K562 (cell line): Measurements from ENCODE around the gene NAE1. TPM values are rescaled to one million over a fixed set of nuclear protein-coding genes. Genes with fewer than 3 reads are reported as not detected.

Experiments used
- ATAC-seq: fragments of 200-7000 bp; cut with Tn5 transposase; 3 replicates; pipeline ENCODE4 v1.9.1; 2020; ENCODE audit warnings: moderate library complexity
- BruUV-seq: library from RNA; stranded (reverse); fragments of 400-500 nt; replicated peaks from 2 replicates; lab custom pipeline; 2021; lab: Mats Ljungman, UMichigan
- CTCF ChIA-PET: fragments of 300-600 bp; formaldehyde crosslinking; extraction: SDS; loops from one replicate; lab custom pipeline; 2021; ENCODE audit warnings: low intra/inter-chr PET ratio; lab: Yijun Ruan, JAX
- POLR2A ChIA-PET: fragments of 300-600, 350-650 bp; sonication (Branson Sonifier 250); formaldehyde crosslinking; extraction: SDS; loops from one replicate; lab custom pipeline; 2021; ENCODE audit warnings: antibody characterized with exemption, inconsistent platforms; lab: Yijun Ruan, JAX
- DNase-seq, 4 experiments: peaks; one replicate each; pipeline versions ENCODE4 v3.0.0 to v3.0.0-alpha.2; 2011 to 2018; ENCODE audit warnings: low spot score in 3 of 4, mixed read lengths in 3 of 4; ENCODE audit errors: extremely low read depth in 1 of 4
- FAIRE-seq: peaks from 2 replicates; lab custom pipeline; 2011; peaks lifted over from hg19 to GRCh38; lab: Jason Lieb, UNC
- H2AFZ ChIP-seq: 2 replicates; pipeline ENCODE4 v1.6.0; 2011; ENCODE audit warnings: low read depth, low read length, control low read depth, inconsistent platforms
- H3K27ac ChIP-seq: fragments of 200-600 bp; 3 replicates; pipeline ENCODE4 v1.8.0; 2011; ENCODE audit warnings: low read depth, mild to moderate bottlenecking, control low read depth, inconsistent platforms, low read length, moderate library complexity, mixed read lengths; ENCODE audit errors: extremely low read depth
- H3K27me3 ChIP-seq, 2 experiments: fragments of 300-600 bp in 1 of 2; 2 replicates in 1 of 2; 3 replicates in 1 of 2; pipeline versions ENCODE4 v1.6.0 to v1.8.0; 2011; ENCODE audit warnings: inconsistent platforms in 2 of 2, low read length in 2 of 2, mild to moderate bottlenecking in 1 of 2, mixed read lengths in 1 of 2, moderate library complexity in 1 of 2; ENCODE audit not compliant: control insufficient read depth in 2 of 2, insufficient read depth in 2 of 2
- H3K36me3 ChIP-seq: fragments of 300-600 bp; 3 replicates; pipeline ENCODE4 v1.8.0; 2011; ENCODE audit warnings: mild to moderate bottlenecking, low read length, inconsistent platforms; ENCODE audit not compliant: control insufficient read depth, insufficient read depth
- H3K4me1 ChIP-seq, 2 experiments: fragments of 200-600 bp in 1 of 2; replicated peaks in 1 of 2; 2 replicates in 1 of 2; 3 replicates in 1 of 2; pipeline versions ENCODE4 v1.5.1 to v1.8.0; 2011; ENCODE audit warnings: inconsistent platforms in 2 of 2, low read length in 2 of 2, mild to moderate bottlenecking in 1 of 2, mixed read lengths in 1 of 2, moderate library complexity in 1 of 2; ENCODE audit not compliant: control insufficient read depth in 2 of 2, insufficient read depth in 2 of 2
- H3K4me2 ChIP-seq: 2 replicates; pipeline ENCODE4 v1.6.1; 2011; ENCODE audit warnings: low read length, control low read depth, inconsistent platforms, mixed read lengths; ENCODE audit not compliant: insufficient read depth
- H3K4me3 ChIP-seq: fragments of 200-600 bp; sonication (generic), shearing (Covaris generic); 2 replicates; pipeline ENCODE4 v1.5.1; 2016; ENCODE audit warnings: control low read depth, inconsistent platforms
- H3K79me2 ChIP-seq: fragments of 200-600 bp; 3 replicates; pipeline ENCODE4 v1.8.0; 2011; ENCODE audit warnings: low read length, inconsistent platforms; ENCODE audit not compliant: control insufficient read depth, insufficient read depth
- H3K9ac ChIP-seq, 2 experiments: 2 replicates each; pipeline versions ENCODE4 v1.6.0 to v1.6.1; 2011; ENCODE audit warnings: low read depth in 2 of 2, low read length in 2 of 2, control low read depth in 1 of 2, inconsistent platforms in 1 of 2, mild to moderate bottlenecking in 1 of 2, mixed read lengths in 1 of 2; ENCODE audit not compliant: insufficient read depth in 1 of 2
- H3K9me1 ChIP-seq: one replicate; pipeline ENCODE4 v1.6.0; 2011; ENCODE audit warnings: inconsistent platforms, mild to moderate bottlenecking, low read length, moderate library complexity; ENCODE audit not compliant: control insufficient read depth, insufficient read depth
- H3K9me3 ChIP-seq: replicated peaks from 2 replicates; pipeline ENCODE4 v1.5.1; 2011; ENCODE audit warnings: low read depth, low read length, inconsistent platforms; ENCODE audit not compliant: control insufficient read depth, insufficient read depth
- H4K20me1 ChIP-seq: replicated peaks from 2 replicates; pipeline ENCODE4 v1.6.1; 2011; ENCODE audit warnings: low read length, inconsistent platforms, mixed read lengths; ENCODE audit not compliant: control insufficient read depth, insufficient read depth
- BRF1 ChIP-seq: IDR thresholded peaks from 3 replicates; pipeline ENCODE4 v1.6.1; 2011; ENCODE audit warnings: borderline replicate concordance, mild to moderate bottlenecking; ENCODE audit not compliant: insufficient read length; ENCODE audit errors: extremely low read depth
- FOXA1 ChIP-seq: fragments of 450-650 bp; IDR thresholded peaks from 2 replicates; pipeline ENCODE4 v1.6.1; 2016; ENCODE audit warnings: mild to moderate bottlenecking, borderline replicate concordance
- HES1 ChIP-seq: fragments of 450-650 bp; IDR thresholded peaks from 2 replicates; pipeline ENCODE4 v1.6.1; 2016; ENCODE audit warnings: low read depth, mild to moderate bottlenecking, moderate library complexity
- POLR2A ChIP-seq: fragments of 450-650 bp; conservative IDR thresholded peaks from 2 replicates; pipeline ENCODE4 v1.6.1; 2016
- POLR2AphosphoS5 ChIP-seq: IDR thresholded peaks from 2 replicates; pipeline ENCODE4 v1.6.1; 2011; ENCODE audit warnings: mild to moderate bottlenecking, low read depth, low read length, moderate library complexity; ENCODE audit not compliant: control insufficient read depth, insufficient read depth
- POLR2G ChIP-seq: fragments of 200-400 bp; formaldehyde crosslinking; IDR thresholded peaks from 2 replicates; pipeline ENCODE4 v1.6.1; 2017; ENCODE audit warnings: low read depth, mild to moderate bottlenecking, antibody characterized with exemption, low read length, moderate library complexity
- SP2 ChIP-seq: IDR thresholded peaks from 2 replicates; pipeline ENCODE4 v1.6.1; 2011; ENCODE audit warnings: mild to moderate bottlenecking, low read depth, low read length, moderate library complexity; ENCODE audit not compliant: poor library complexity, severe bottlenecking; ENCODE audit errors: extremely low read depth
- SUPT5H ChIP-seq: fragments of 450-650 bp; IDR thresholded peaks from 2 replicates; pipeline ENCODE4 v1.6.1; 2016
- TCF7 ChIP-seq: sonication (generic); IDR thresholded peaks from 2 replicates; pipeline ENCODE4 v1.6.1; 2016; ENCODE audit warnings: antibody characterized with exemption, borderline replicate concordance
- ZBTB2 ChIP-seq: fragments of 450-650 bp; IDR thresholded peaks from 2 replicates; pipeline ENCODE4 v1.6.1; 2016; ENCODE audit warnings: antibody characterized with exemption
- ZNF76 ChIP-seq: fragments of 250-450 bp; sonication (Bioruptor Pico); IDR thresholded peaks from 2 replicates; pipeline ENCODE4 v1.4.0; 2020; ENCODE audit warnings: mild to moderate bottlenecking, moderate library complexity, borderline replicate concordance
- WGBS: fragments of 100-300 bp; shearing (Covaris generic); methylation state at CpG from one replicate; pipeline ENCODE4 v1.1.6; 2016; ENCODE audit warnings: low coverage, mixed read lengths; ENCODE audit not compliant: insufficient coverage; ENCODE audit errors: missing lambda C conversion rate; 5-methylcytosine and 5-hydroxymethylcytosine counted together
- in situ Hi-C: fragments of 300-500 bp; cut with MboI; formaldehyde crosslinking; loops from 4 replicates; pipeline ENCODE4 v1.15.0; 2018; ENCODE audit warnings: inconsistent platforms, mixed read lengths
- intact Hi-C: fragments of 100-400 bp; cut with micrococcal nuclease; formaldehyde crosslinking; loops from 2 replicates; pipeline ENCODE4 v1.14.2; 2022
- polyA plus RNA-seq, 8 experiments: library from polyadenylated mRNA; depleted of rRNA in 4 of 8; stranded (reverse) in 5 of 8; unstranded in 3 of 8; fragments of >200 nt; fragmentation: Nextera tagmentation in 2 of 8; fragmentation: Illumina TruSeq in 1 of 8; extraction: Ambion mirVana in 2 of 8; extraction: Trizol in 1 of 8; gene quantifications; 2 replicates each; pipeline versions ENCODE4 v1.2.1 to v1.2.3, GENCODE V29; 2011 to 2014; ENCODE audit warnings: inconsistent platforms in 1 of 8, missing spikeins in 1 of 8
- total RNA-seq, 7 experiments: library from RNA; depleted of rRNA in 6 of 7; stranded (reverse); fragments of >200 nt in 6 of 7; fragmentation: Illumina TruSeq in 2 of 7; extraction: Trizol in 2 of 7; gene quantifications; 2 replicates each; pipeline versions ENCODE4 v1.2.1 to v1.2.3, GENCODE V29; 2011 to 2021; ENCODE audit warnings: low replicate concordance in 1 of 7

NAE1 gene
- total and polyA plus RNA-seq, 9 of the 15 experiments (the other 6 are each of a cell fraction or from before 2014, with no cell fraction given) = 165 to 294 (median 230) TPM

- intact Hi-C loops = no loop called here
- H3K79me2 ChIP-seq = no peaks in the 10 kb centered on the region
- WGBS = 91% methylated on average over 5 of the region's 5 CpGs
- H3K4me2 ChIP-seq = no peak overlapping the region
- ChIA-PET POLR2A (interaction anchor here (0.9 to 2.1 kb wide), 5 partner anchors 8 to 55 kb away, joined by 3 to 5 read pairs (median 3); no protein-coding TSS in a partner anchor), CTCF (no interaction called here)
- DNase-seq = no peak
- H3K9me3 ChIP-seq = no peaks in the 10 kb centered on the region
- peaks cover 0 to 3% of the 10 kb centered on the region in 2 experiments; a peak in 1 of 5 replicates for H3K4me1 ChIP-seq
- no peak for FAIRE-seq
- in situ Hi-C loops = no loop called here
- H3K27me3 ChIP-seq = no peaks in the 10 kb centered on the region
- H3K27ac ChIP-seq = no peak overlapping the region
- no peaks in the 10 kb centered on the region for H4K20me1 ChIP-seq
- TF ChIP-seq TCF7 = no peak
- TF ChIP-seq SP2 = no peak
- TF ChIP-seq SUPT5H = 0 out of 2 replicates have a peak, but pooled peaks have one; percentile 2
- no peak for ATAC-seq
- no peak overlapping the region for H3K9ac ChIP-seq
- H2AFZ ChIP-seq = no peak overlapping the region
- H3K36me3 ChIP-seq = peaks cover 54% of the 10 kb centered on the region
- H3K4me3 ChIP-seq = no peak overlapping the region
- BruUV-seq = no TSS peak
- H3K9me1 ChIP-seq = no peaks in the 10 kb centered on the region
Observed at GRCh38 chr16:66802159-66802558, 28.6 kb downstream of the NAE1 start.

- Histone ChIP-seq H4K20me1 (no peaks in the 10 kb centered on the region), H2AFZ (no peak within 1 kb of the TSS), H3K4me2 (no peak within 1 kb of the TSS), H3K27ac (no peak within 1 kb of the TSS), H3K27me3 (no peaks in the 10 kb centered on the region), H3K9me1 (no peaks in the 10 kb centered on the region), H3K4me3 (no peak within 1 kb of the TSS), H3K4me1 (peaks cover 0 to 3% of the 10 kb centered on the region in 2 experiments; a peak in 1 of 5 replicates), H3K9ac (no peak within 1 kb of the TSS), H3K79me2 (no peaks in the 10 kb centered on the region), H3K36me3 (peaks cover 47% of the 10 kb centered on the region), H3K9me3 (no peaks in the 10 kb centered on the region)
- no peak for DNase-seq
- no TSS peak for BruUV-seq
- in situ Hi-C loops = no loop called here
- ChIA-PET CTCF (no interaction called here), POLR2A (interaction anchor here (1.0 to 2.1 kb wide), 3 partner anchors 9 to 24 kb away, joined by 3 to 5 read pairs (median 3); no protein-coding TSS in a partner anchor)
- 94% methylated on average over 42 of the region's 56 CpGs for WGBS
- intact Hi-C loops = no loop called here
- peak; percentile 26; the same call in 2 of the 3 replicates for ATAC-seq
- no peak for FAIRE-seq
- peak; percentile 71 for TF ChIP-seq POLR2G
- TF ChIP-seq ZNF76 (CRISPR knock-in tag) = no peak
- no peak for TF ChIP-seq BRF1
- TF ChIP-seq POLR2AphosphoS5 = no peak
- TF ChIP-seq FOXA1 = no peak
- 0 out of 2 replicates have a peak, but pooled peaks have one; percentile 42 for TF ChIP-seq POLR2A
- TF ChIP-seq HES1 = no peak
- TF ChIP-seq ZBTB2 = no peak
Observed at GRCh38 chr16:66801320-66802105, 29.3 kb downstream of the NAE1 start, which contains the start of gene TERB1. TERB1 (minus strand) TSS chr16:66801584; CDS start chr16:66796798, 4,786 bp downstream.
